Measurements from ENCODE around the gene VAV3.
A peak's percentile ranks its signal among the peaks of the same experiment; 100 is the strongest.

The VAV3 gene

DNA sequence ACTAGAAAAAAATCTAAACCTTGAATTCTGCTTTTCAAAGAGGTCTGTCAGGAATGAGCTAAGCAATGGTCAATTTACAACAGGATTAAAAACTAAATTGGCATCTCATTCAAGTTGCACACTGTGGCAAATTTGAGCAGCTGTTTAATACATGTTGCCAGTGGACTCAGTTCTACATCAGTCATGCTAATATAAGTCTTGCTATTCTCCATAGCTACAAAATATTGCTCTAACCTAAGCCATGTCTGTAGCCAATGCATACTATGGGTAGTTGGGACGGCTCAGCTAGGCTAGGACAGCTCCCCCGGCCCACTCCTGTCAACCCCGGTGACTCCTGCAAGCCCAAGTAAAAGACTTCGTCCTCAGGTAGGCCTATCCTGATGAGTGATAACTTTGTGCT lies 10.9 kb upstream of the VAV3 start:
- DNase-seq (ENCODE audit: low read depth in 2 of 2), result no peak
- no peak overlapping the region for H3K4me3 ChIP-seq (replicated peaks in 1 of 2; ENCODE audit: low read depth in 2 of 2, low read length in 2 of 2)
- TF ChIP-seq, protein P1, sequence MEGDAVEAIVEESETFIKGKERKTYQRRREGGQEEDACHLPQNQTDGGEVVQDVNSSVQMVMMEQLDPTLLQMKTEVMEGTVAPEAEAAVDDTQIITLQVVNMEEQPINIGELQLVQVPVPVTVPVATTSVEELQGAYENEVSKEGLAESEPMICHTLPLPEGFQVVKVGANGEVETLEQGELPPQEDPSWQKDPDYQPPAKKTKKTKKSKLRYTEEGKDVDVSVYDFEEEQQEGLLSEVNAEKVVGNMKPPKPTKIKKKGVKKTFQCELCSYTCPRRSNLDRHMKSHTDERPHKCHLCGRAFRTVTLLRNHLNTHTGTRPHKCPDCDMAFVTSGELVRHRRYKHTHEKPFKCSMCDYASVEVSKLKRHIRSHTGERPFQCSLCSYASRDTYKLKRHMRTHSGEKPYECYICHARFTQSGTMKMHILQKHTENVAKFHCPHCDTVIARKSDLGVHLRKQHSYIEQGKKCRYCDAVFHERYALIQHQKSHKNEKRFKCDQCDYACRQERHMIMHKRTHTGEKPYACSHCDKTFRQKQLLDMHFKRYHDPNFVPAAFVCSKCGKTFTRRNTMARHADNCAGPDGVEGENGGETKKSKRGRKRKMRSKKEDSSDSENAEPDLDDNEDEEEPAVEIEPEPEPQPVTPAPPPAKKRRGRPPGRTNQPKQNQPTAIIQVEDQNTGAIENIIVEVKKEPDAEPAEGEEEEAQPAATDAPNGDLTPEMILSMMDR (IDR thresholded peaks at IDR 0.05; ENCODE audit: low read depth, low read length), result no peak

DNA sequence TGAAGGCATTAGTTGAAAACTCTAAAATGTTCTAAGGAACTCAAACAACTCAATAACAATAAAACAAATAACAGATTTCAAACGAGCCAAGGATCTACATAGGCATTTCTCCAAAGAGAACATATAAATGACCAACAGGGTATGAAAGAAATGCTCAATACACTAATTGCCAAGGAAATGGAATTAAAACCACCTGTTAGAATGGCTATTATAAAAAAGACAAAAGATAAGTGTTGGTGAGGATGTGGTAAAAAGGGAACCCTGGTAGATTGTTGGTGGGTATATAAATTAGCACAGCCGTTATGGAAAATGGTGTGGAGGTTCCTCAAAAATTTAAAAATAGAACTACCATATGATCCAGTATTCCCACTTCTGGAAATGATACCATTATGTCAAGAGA lies 9.1 kb upstream of the VAV3 start:
- TF ChIP-seq, protein P1 (IDR thresholded peaks at IDR 0.05; ENCODE audit: low read depth, low read length), result no peak
- DNase-seq (ENCODE audit: low read depth in 2 of 2), result no peak
- H3K4me3 ChIP-seq (replicated peaks in 1 of 2; ENCODE audit: low read depth in 2 of 2, low read length in 2 of 2), result no peak overlapping the region

DNA sequence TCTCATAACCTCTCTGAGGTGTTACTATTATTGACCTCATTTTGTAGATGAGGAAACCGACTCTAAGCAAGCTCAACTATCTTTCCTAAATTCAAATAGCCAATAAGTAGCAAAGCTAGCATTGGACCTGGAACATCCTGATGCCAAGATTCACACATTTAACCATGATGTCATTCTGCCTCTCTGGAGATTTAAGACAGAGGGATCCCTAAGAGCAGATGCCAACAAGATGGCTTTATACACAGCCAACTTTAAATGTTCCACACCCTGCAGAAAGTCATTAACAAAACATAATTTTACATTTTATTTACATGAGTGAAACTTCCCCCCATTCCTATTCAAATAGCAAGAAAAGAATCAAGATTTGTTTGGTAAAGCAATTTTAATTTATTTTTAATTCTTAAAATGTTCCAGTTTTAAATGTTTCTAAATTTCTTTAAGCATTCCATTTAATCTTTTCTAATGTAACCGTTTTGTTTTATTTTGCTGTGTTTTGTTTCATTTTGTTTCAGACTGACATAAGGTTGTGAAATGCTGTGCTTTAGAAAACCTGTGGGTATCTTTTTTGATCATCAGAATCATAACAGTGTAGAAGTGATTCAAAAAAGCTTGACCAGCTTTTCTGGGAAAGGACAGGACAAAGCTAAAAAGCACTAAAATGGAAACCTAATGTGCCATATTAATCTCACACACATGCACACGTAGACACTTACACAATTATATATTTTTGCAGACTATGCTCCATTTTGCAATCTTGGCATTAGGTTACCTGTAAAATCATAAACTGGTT lies 7.6 kb upstream of the VAV3 start:
- TF ChIP-seq, protein P1 (IDR thresholded peaks at IDR 0.05; ENCODE audit: low read depth, low read length), result no peak
- no peak for DNase-seq (ENCODE audit: low read depth in 2 of 2)

DNA sequence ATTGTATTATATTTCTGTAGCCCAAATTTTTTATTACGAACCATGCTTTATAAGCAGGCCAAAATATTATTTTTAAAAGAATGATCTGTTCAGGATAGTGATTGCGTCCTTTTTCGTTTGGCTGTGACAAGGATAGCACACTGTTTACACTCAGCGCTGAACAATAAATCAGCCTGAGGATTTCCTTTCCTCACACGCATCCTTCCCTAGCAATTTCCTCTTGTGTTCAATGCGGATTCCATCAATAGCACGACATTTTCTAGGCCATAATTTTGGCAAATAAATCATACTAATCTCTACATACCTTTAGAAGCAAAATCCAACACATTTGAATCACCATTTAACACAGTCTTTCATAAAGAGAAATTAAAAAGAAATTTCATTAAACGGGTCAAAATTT lies 1.6 kb upstream of the VAV3 start:
- no peak overlapping the region for H3K4me3 ChIP-seq (replicated peaks in 1 of 2; ENCODE audit: low read depth in 2 of 2, low read length in 2 of 2)
- DNase-seq (ENCODE audit: low read depth in 2 of 2), result no peak
- TF ChIP-seq, protein P1 (IDR thresholded peaks at IDR 0.05; ENCODE audit: low read depth, low read length), result no peak

More for the DNA sequence above, 7.6 kb upstream of the VAV3 start:
- no peak overlapping the region for H3K4me3 ChIP-seq (replicated peaks in 1 of 2; ENCODE audit: low read depth in 2 of 2, low read length in 2 of 2)

GRCh38 chr1:107964336-107965109 lies 457 bp downstream of the VAV3 start:
- TF ChIP-seq, protein P1 (IDR thresholded peaks at IDR 0.05; ENCODE audit: low read depth, low read length), result no peak
- H3K4me3 ChIP-seq (replicated peaks in 1 of 2; ENCODE audit: low read depth in 2 of 2, low read length in 2 of 2), result peak overlapping the region; percentile 37 to 44
- DNase-seq (ENCODE audit: low read depth in 2 of 2), result peak; percentile 13

DNA sequence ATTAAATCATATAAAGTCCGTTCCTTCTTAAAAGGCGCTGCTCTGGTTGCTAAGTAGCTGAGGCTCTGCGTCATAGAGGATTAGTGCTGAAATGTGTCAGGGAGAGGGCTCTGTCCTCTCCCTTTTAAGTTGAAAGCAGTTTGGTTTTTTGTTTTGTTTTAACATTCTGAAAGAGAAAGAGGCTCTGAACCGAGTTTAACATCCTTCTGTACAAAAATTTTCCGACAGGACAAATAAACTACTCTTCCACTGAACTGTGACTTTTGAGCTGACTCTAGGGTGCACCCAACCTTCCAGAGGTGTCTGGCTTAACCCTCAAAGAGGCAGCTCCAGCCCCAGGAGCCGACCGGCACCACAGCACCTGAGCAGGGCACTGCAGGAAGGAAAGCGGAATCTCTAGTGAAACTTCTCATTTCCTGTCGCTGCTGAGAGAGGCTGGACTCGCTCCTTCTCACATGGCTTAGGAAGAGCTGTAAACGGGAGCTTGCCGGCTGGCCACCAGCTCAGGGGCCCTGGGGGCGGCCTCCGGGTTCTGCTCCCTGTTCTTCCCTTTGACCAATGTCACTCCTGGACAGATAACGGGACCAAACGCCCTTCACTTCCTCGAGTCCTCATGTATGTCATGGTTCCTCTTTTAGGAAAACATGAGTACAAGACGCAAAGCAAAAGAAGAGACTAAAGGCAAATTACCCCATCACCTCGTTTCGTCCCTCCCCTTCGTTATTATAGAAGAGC lies 1.2 kb downstream of the VAV3 start:
- DNase-seq (ENCODE audit: low read depth in 2 of 2), result peak; percentile 20 to 31
- H3K4me3 ChIP-seq (replicated peaks in 1 of 2; ENCODE audit: low read depth in 2 of 2, low read length in 2 of 2), result peak overlapping the region; percentile 37 to 44
- TF ChIP-seq, protein P1 (IDR thresholded peaks at IDR 0.05; ENCODE audit: low read depth, low read length), result no peak
